ENCODE data around the gene GPC6. TPM values are rescaled to one million over a fixed set of nuclear protein-coding genes. Genes with fewer than 3 reads are reported as not detected.
A peak's percentile ranks its signal among the peaks of the same experiment; 100 is the strongest.

GPC6 gene
- total and polyA plus RNA-seq, 9 of the 15 experiments (the other 6 are each of a cell fraction or from before 2014, with no cell fraction given): under 0.01 to 0.20 (median 0.01) TPM; not detected in 4

GRCh38 chr13:94362411-94362909 lies 1135.9 kb downstream of the GPC6 start (continued):
- TF ChIP-seq LEF1 (IDR thresholded peaks at IDR 0.05) (no peak), POLR2AphosphoS2 (IDR thresholded peaks at IDR 0.05; ENCODE audit: low read length) (no peak), ZNF174 (CRISPR knock-in tag; IDR thresholded peaks at IDR 0.05) (no peak), ZNF212 (CRISPR knock-in tag; IDR thresholded peaks at IDR 0.05) (no peak), POLR3G (IDR thresholded peaks at IDR 0.05; ENCODE audit: extremely low read depth, insufficient read length, insufficient replicate concordance) (no peak), JUN (IDR thresholded peaks at IDR 0.05; ENCODE audit: borderline replicate concordance, low read depth, low read length) (peak; percentile 64; the same call in 1 of the 2 replicates), JUN (CRISPR knock-in tag; IDR thresholded peaks at IDR 0.05; ENCODE audit: borderline replicate concordance) (no peak), ZBTB40 (IDR thresholded peaks at IDR 0.05) (peak; percentile 83), ZBTB40 (CRISPR knock-in tag; IDR thresholded peaks at IDR 0.05) (no peak), FOXP1 (CRISPR knock-in tag; IDR thresholded peaks at IDR 0.05) (no peak), MEF2D (tag; conservative IDR thresholded peaks at IDR 0.05; ENCODE audit: low read depth) (no peak), ZNF133 (CRISPR knock-in tag; IDR thresholded peaks at IDR 0.05) (no peak), ZNF639 (CRISPR knock-in tag; conservative IDR thresholded peaks at IDR 0.05 in 1 of 2, IDR thresholded peaks at IDR 0.05 in 1 of 2) (no peak), CTCF (IDR thresholded peaks at IDR 0.05 in 2 of 3, conservative IDR thresholded peaks at IDR 0.05 in 1 of 3; ENCODE audit: insufficient read depth in 2 of 3, low read depth in 1 of 3, low read length in 3 of 3) (peak; percentile 47 to 80 (median 75); a peak in 5 of 6 replicates), PHF8 (IDR thresholded peaks at IDR 0.05; ENCODE audit: borderline replicate concordance, low read length) (no peak), ELF1 (tag; IDR thresholded peaks at IDR 0.05) (no peak), MAFG (tag; conservative IDR thresholded peaks at IDR 0.05) (peak; percentile 62)
